HCEC 1CT (cell line): ENCODE results near the gene SLC44A2.
"Not testable (repeated sequence)": the region's sequence is repeated elsewhere in the genome, so short reads cannot be mapped to it uniquely, and the experiment has no call there.

Source experiments
- DNase-seq: peaks from one replicate; pipeline ENCODE4 v3.0.0-alpha.2; 2017

The SLC44A2 gene

GRCh38 chr19:10653732-10654609 is 28.6 kb downstream of the SLC44A2 start, which contains the start of gene ILF3:
ILF3 (plus strand) TSS chr19:10654346; CDS start chr19:10670606, 16,260 bp downstream.
- DNase-seq: peak; percentile 99

GRCh38 chr19:10654610-10655456 is 29.5 kb downstream of the SLC44A2 start:
- peak; percentile 30 for DNase-seq

- peak; percentile 23 for DNase-seq
Observed at GRCh38 chr19:10655457-10656312, 30.3 kb downstream of the SLC44A2 start.

- DNase-seq: no peak
Observed at GRCh38 chr19:10660346-10660745, 35.0 kb downstream of the SLC44A2 start.

GRCh38 chr19:10661946-10662345 is 36.6 kb downstream of the SLC44A2 start:
- no peak for DNase-seq

- DNase-seq: no peak
Observed at GRCh38 chr19:10662384-10663251, 37.3 kb downstream of the SLC44A2 start.

GRCh38 chr19:10663252-10663563 is 37.9 kb downstream of the SLC44A2 start:
- not testable (repeated sequence) for DNase-seq

GRCh38 chr19:10667867-10668266 is 42.5 kb downstream of the SLC44A2 start:
- DNase-seq: no peak

- no peak for DNase-seq
Observed at GRCh38 chr19:10669246-10669645, 43.9 kb downstream of the SLC44A2 start.

GRCh38 chr19:10670182-10670581 is 44.8 kb downstream of the SLC44A2 start:
- DNase-seq: peak; percentile 15

GRCh38 chr19:10670876-10671804 is 45.8 kb downstream of the SLC44A2 start:
- no peak for DNase-seq

- not testable (repeated sequence) for DNase-seq
Observed at GRCh38 chr19:10671922-10672321, 46.6 kb downstream of the SLC44A2 start.

- DNase-seq: not testable (repeated sequence)
Observed at GRCh38 chr19:10675214-10675613, 49.9 kb downstream of the SLC44A2 start.

- no peak for DNase-seq
Observed at GRCh38 chr19:10677751-10678150, 52.4 kb downstream of the SLC44A2 start.

- no peak for DNase-seq
Observed at GRCh38 chr19:10678813-10679212, 53.5 kb downstream of the SLC44A2 start.

GRCh38 chr19:10679743-10680142 is 54.4 kb downstream of the SLC44A2 start:
- no peak for DNase-seq

GRCh38 chr19:10680545-10681135 is 55.3 kb downstream of the SLC44A2 start:
- DNase-seq: no peak

GRCh38 chr19:10681658-10682057 is 56.3 kb downstream of the SLC44A2 start:
- no peak for DNase-seq

GRCh38 chr19:10682397-10683063 is 57.2 kb downstream of the SLC44A2 start:
- DNase-seq: no peak

- no peak for DNase-seq
Observed at GRCh38 chr19:10683064-10683426, 57.7 kb downstream of the SLC44A2 start.
